HepG2 (cell line): Measurements from ENCODE around the gene EBPL. TPM values are rescaled to one million over a fixed set of nuclear protein-coding genes. Genes with fewer than 3 reads are reported as not detected.

Source experiments
- ATAC-seq: fragments of 200-7000 bp; cut with Tn5 transposase; 3 replicates; pipeline ENCODE4 v1.9.1; 2020; ENCODE audit warnings: mild to moderate bottlenecking, moderate library complexity
- BruUV-seq: library from RNA; stranded (reverse); fragments of 400-500 nt; replicated peaks from 2 replicates; lab custom pipeline; 2021; lab: Mats Ljungman, UMichigan
- CTCF ChIA-PET: fragments of 300-600 bp; formaldehyde crosslinking; extraction: SDS; loops from one replicate; lab custom pipeline; 2021; ENCODE audit warnings: low total read pairs, inconsistent platforms, low intra/inter-chr PET ratio; lab: Yijun Ruan, JAX
- POLR2A ChIA-PET: fragments of 350-600 bp; sonication (Branson Sonifier 250); formaldehyde crosslinking; loops from one replicate; lab custom pipeline; 2020; ENCODE audit warnings: antibody characterized with exemption, inconsistent platforms; lab: Yijun Ruan, JAX
- DNase-seq: peaks from one replicate; pipeline ENCODE4 v3.0.0-alpha.2; 2015; ENCODE audit warnings: low spot score
- FAIRE-seq: peaks from 3 replicates; lab custom pipeline; 2011; peaks lifted over from hg19 to GRCh38; lab: Jason Lieb, UNC
- H2AFZ ChIP-seq: one replicate; pipeline ENCODE4 v1.6.1; 2011; ENCODE audit warnings: low read length, inconsistent platforms
- H3K27ac ChIP-seq: fragments of 300-600 bp; 3 replicates; pipeline ENCODE4 v1.8.0; 2011; ENCODE audit warnings: mixed run types, mild to moderate bottlenecking, mixed read lengths, low read length, inconsistent platforms; ENCODE audit not compliant: insufficient read depth; ENCODE audit errors: extremely low read length
- H3K27me3 ChIP-seq, 2 experiments: fragments of 200-600 bp in 1 of 2; 2 replicates in 1 of 2; 3 replicates in 1 of 2; pipeline versions ENCODE4 v1.6.0 to v1.8.0; 2011; ENCODE audit warnings: low read length in 2 of 2, mild to moderate bottlenecking in 2 of 2, moderate library complexity in 2 of 2, inconsistent platforms in 1 of 2; ENCODE audit not compliant: insufficient read depth in 2 of 2, control insufficient read depth in 1 of 2
- H3K36me3 ChIP-seq, 2 experiments: fragments of 200-600 bp in 1 of 2; replicated peaks in 1 of 2; 2 replicates in 1 of 2; 3 replicates in 1 of 2; pipeline versions ENCODE4 v1.5.1 to v1.8.0; 2011; ENCODE audit warnings: low read length in 2 of 2, inconsistent platforms in 1 of 2; ENCODE audit not compliant: insufficient read depth in 2 of 2, control insufficient read depth in 1 of 2
- H3K4me1 ChIP-seq: 2 replicates; pipeline ENCODE4 v1.5.1; 2012; ENCODE audit warnings: low read length, inconsistent platforms; ENCODE audit not compliant: insufficient read depth
- H3K4me2 ChIP-seq: 2 replicates; pipeline ENCODE4 v1.6.0; 2011; ENCODE audit warnings: low read depth, low read length, inconsistent platforms
- H3K4me3 ChIP-seq, 3 experiments: fragments of 200-600 bp in 1 of 3; sonication (generic), shearing (Covaris generic) in 1 of 3; replicated peaks in 1 of 3; 2 replicates each; pipeline ENCODE4 v1.5.1; 2011 to 2016; ENCODE audit warnings: low read length in 3 of 3, inconsistent platforms in 2 of 3, low read depth in 2 of 3, mild to moderate bottlenecking in 2 of 3, control low read depth in 1 of 3, mixed read lengths in 1 of 3; ENCODE audit not compliant: insufficient read depth in 1 of 3
- H3K79me2 ChIP-seq: one replicate; pipeline ENCODE4 v1.6.1; 2011; ENCODE audit warnings: low read length, inconsistent platforms; ENCODE audit not compliant: insufficient read depth
- H3K9ac ChIP-seq: 2 replicates; pipeline ENCODE4 v1.6.0; 2011; ENCODE audit warnings: mild to moderate bottlenecking, low read depth, low read length, inconsistent platforms; ENCODE audit not compliant: insufficient read depth
- H3K9me3 ChIP-seq: 2 replicates; pipeline ENCODE4 v1.5.1; 2012; ENCODE audit warnings: mild to moderate bottlenecking, low read length
- H4K20me1 ChIP-seq: 2 replicates; pipeline ENCODE4 v1.6.0; 2011; ENCODE audit warnings: inconsistent platforms, mild to moderate bottlenecking, low read length, moderate library complexity; ENCODE audit not compliant: insufficient read depth
- CCAR2 ChIP-seq: fragments of 200-400 bp; formaldehyde crosslinking; optimal IDR thresholded peaks from 2 replicates; pipeline ENCODE3; 2018; ENCODE audit warnings: low read depth, mild to moderate bottlenecking, low read length, moderate library complexity
- NFKB2 ChIP-seq: sonication (generic); formaldehyde crosslinking; IDR thresholded peaks from 2 replicates; pipeline ENCODE4 v1.4.0; 2020; ENCODE audit warnings: missing genetic modification reagents, borderline replicate concordance
- NFKBIZ ChIP-seq: IDR thresholded peaks from 2 replicates; pipeline ENCODE4 v1.6.1; 2018; ENCODE audit warnings: missing genetic modification reagents, missing compliant biosample characterization
- PHF8 ChIP-seq: sonication (generic); formaldehyde crosslinking; IDR thresholded peaks from 2 replicates; pipeline ENCODE4 v1.5.0; 2020; ENCODE audit warnings: missing genetic modification reagents
- SRF ChIP-seq: IDR thresholded peaks from 2 replicates; pipeline ENCODE4 v1.6.1; 2011; ENCODE audit warnings: mild to moderate bottlenecking, low read depth, low read length, moderate library complexity
- U2AF1 ChIP-seq: fragments of 200-400 bp; formaldehyde crosslinking; optimal IDR thresholded peaks from 2 replicates; pipeline ENCODE3; 2017; ENCODE audit warnings: mild to moderate bottlenecking, low read depth, low read length
- ZNF264 ChIP-seq: sonication (generic); formaldehyde crosslinking; IDR thresholded peaks from 2 replicates; pipeline ENCODE4 v1.4.0; 2020; ENCODE audit warnings: missing genetic modification reagents
- ZNF33B ChIP-seq: sonication (generic); formaldehyde crosslinking; IDR thresholded peaks from 2 replicates; pipeline ENCODE4 v1.5.1; 2020; ENCODE audit warnings: mild to moderate bottlenecking, missing genetic modification reagents
- ZNF549 ChIP-seq: sonication (generic); formaldehyde crosslinking; IDR thresholded peaks from 2 replicates; pipeline ENCODE4 v1.5.0; 2020; ENCODE audit warnings: missing genetic modification reagents
- WGBS: methylation state at CpG from one replicate; pipeline ENCODE4 v1.1.6; 2017; ENCODE audit warnings: low lambda C conversion rate; 5-methylcytosine and 5-hydroxymethylcytosine counted together
- in situ Hi-C: cut with HindIII; loops from 2 replicates; pipeline ENCODE4 v1.10.0; 2017; ENCODE audit warnings: low pct_unique_long_range_greater_than_20kb; ENCODE audit not compliant: extremely low pct_ligation_motif_present
- intact Hi-C: fragments of 100-400 bp; cut with micrococcal nuclease; formaldehyde crosslinking; loops from one replicate; pipeline ENCODE4 v1.10.0; 2022; ENCODE audit not compliant: unreplicated experiment
- polyA plus RNA-seq, 8 experiments: library from polyadenylated mRNA; depleted of rRNA in 3 of 8; stranded (reverse) in 7 of 8; unstranded in 1 of 8; fragments of >200 nt; fragmentation: Illumina TruSeq in 4 of 8; extraction: Trizol in 4 of 8; gene quantifications; 2 replicates each; pipeline versions ENCODE4 v1.2.1 to v1.2.3, GENCODE V29; 2011 to 2016; ENCODE audit warnings: low read depth in 4 of 8, missing spikeins in 1 of 8, mixed read lengths in 1 of 8; ENCODE audit not compliant: insufficient read depth in 1 of 8
- total RNA-seq, 5 experiments: library from RNA; depleted of rRNA; stranded (reverse); fragments of >200 nt; fragmentation: Illumina TruSeq; extraction: Trizol; gene quantifications; 2 replicates each; pipeline ENCODE4 v1.2.3, GENCODE V29; 2016; ENCODE audit warnings: low read depth in 1 of 5
- TF ChIP-seq, protein P1 (sequence below): sonication (generic); formaldehyde crosslinking; conservative IDR thresholded peaks from 2 replicates; pipeline ENCODE4 v1.4.0; 2020; ENCODE audit warnings: mild to moderate bottlenecking, missing genetic modification reagents, moderate library complexity
- TF ChIP-seq, protein P2 (sequence below): sonication (generic); formaldehyde crosslinking; IDR thresholded peaks from 2 replicates; pipeline ENCODE4 v1.4.0; 2020; ENCODE audit warnings: missing genetic modification reagents, low read depth, mild to moderate bottlenecking, borderline replicate concordance

EBPL gene
- total and polyA plus RNA-seq, 2 of the 13 experiments (the other 11 are each of a cell fraction or from before 2014, with no cell fraction given), result 96.5 to 152 TPM

DNA sequence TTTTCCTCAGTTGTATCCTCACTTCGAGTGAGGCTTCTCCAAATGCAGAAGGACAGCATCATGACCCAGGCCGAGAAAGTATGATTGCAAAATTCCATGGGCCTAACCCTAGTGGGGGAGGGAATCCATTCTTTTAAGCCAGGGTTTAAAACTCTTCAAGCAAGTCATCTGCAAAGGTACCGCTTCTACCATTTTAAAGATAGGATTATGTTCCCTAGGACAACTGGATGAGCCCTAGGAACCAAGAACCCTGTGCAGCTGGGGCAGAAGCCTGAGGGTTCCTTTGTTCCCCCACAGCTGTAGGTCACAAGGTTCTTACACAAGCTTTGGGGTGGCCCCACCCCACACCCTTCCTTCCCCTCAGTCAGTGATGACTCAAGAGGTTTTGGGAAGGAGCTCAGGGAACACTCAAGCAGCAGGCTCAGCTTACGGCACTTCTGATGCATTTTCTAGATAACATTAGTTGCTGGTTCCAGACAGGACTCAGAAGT lies 49.4 kb downstream of the EBPL start (continued):
- TF ChIP-seq, protein P1, sequence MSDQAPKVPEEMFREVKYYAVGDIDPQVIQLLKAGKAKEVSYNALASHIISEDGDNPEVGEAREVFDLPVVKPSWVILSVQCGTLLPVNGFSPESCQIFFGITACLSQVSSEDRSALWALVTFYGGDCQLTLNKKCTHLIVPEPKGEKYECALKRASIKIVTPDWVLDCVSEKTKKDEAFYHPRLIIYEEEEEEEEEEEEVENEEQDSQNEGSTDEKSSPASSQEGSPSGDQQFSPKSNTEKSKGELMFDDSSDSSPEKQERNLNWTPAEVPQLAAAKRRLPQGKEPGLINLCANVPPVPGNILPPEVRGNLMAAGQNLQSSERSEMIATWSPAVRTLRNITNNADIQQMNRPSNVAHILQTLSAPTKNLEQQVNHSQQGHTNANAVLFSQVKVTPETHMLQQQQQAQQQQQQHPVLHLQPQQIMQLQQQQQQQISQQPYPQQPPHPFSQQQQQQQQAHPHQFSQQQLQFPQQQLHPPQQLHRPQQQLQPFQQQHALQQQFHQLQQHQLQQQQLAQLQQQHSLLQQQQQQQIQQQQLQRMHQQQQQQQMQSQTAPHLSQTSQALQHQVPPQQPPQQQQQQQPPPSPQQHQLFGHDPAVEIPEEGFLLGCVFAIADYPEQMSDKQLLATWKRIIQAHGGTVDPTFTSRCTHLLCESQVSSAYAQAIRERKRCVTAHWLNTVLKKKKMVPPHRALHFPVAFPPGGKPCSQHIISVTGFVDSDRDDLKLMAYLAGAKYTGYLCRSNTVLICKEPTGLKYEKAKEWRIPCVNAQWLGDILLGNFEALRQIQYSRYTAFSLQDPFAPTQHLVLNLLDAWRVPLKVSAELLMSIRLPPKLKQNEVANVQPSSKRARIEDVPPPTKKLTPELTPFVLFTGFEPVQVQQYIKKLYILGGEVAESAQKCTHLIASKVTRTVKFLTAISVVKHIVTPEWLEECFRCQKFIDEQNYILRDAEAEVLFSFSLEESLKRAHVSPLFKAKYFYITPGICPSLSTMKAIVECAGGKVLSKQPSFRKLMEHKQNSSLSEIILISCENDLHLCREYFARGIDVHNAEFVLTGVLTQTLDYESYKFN (CRISPR knock-in tag), result no peak
- TF ChIP-seq PHF8 (CRISPR knock-in tag), result no peak
- TF ChIP-seq ZNF549 (CRISPR knock-in tag), result no peak
- no peak for TF ChIP-seq ZNF264 (CRISPR knock-in tag)
- no peak for TF ChIP-seq U2AF1

DNA sequence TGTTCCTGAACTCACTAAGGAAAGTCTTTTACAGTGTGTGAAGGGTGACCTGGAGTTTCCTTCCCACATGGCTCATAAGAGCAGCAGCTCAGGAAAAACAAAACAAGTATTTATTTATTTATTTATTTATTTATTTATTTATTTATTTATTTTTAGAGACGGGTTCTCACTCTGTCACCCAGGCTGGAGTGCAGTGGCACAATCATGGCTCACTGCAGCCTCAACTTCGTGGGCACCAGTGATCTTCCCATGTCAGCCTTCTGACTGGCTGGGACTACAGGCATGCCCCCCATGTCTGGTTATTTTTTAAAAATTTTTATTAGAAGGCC lies 52.6 kb downstream of the EBPL start:
- FAIRE-seq (no peak), DNase-seq (no peak), ATAC-seq (no peak)
- Histone ChIP-seq H3K79me2 (no peaks in the 10 kb centered on the region), H2AFZ (no peak overlapping the region), H3K27ac (no peak overlapping the region), H3K4me3 (no peak overlapping the region), H4K20me1 (no peaks in the 10 kb centered on the region), H3K4me2 (no peak overlapping the region), H3K4me1 (peaks cover 12% of the 10 kb centered on the region), H3K9me3 (no peaks in the 10 kb centered on the region), H3K36me3 (no peaks in the 10 kb centered on the region), H3K9ac (no peak overlapping the region), H3K27me3 (peaks cover 0 to 3% of the 10 kb centered on the region in 2 experiments; a peak in 1 of 5 replicates)
- no TSS peak for BruUV-seq
- 38% methylated on average over 2 of the region's 2 CpGs for WGBS
- in situ Hi-C loops (no loop called here), intact Hi-C loops (no loop called here)
- ChIA-PET POLR2A (no interaction called here), CTCF (no interaction called here)
- TF ChIP-seq SRF (no peak), NFKBIZ (no peak), CCAR2 (no peak), ZNF33B (CRISPR knock-in tag) (no peak), NFKB2 (no peak)
- TF ChIP-seq, protein P2, sequence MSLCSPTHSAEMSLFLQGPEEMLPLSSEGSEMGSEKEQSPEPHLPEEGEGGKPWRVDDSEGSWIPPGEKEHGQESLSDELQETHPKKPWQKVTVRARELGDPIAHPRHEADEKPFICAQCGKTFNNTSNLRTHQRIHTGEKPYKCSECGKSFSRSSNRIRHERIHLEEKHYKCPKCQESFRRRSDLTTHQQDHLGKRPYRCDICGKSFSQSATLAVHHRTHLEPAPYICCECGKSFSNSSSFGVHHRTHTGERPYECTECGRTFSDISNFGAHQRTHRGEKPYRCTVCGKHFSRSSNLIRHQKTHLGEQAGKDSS, result no peak
